Measurements from ENCODE around the gene COMMD3.

COMMD3 gene

DNA sequence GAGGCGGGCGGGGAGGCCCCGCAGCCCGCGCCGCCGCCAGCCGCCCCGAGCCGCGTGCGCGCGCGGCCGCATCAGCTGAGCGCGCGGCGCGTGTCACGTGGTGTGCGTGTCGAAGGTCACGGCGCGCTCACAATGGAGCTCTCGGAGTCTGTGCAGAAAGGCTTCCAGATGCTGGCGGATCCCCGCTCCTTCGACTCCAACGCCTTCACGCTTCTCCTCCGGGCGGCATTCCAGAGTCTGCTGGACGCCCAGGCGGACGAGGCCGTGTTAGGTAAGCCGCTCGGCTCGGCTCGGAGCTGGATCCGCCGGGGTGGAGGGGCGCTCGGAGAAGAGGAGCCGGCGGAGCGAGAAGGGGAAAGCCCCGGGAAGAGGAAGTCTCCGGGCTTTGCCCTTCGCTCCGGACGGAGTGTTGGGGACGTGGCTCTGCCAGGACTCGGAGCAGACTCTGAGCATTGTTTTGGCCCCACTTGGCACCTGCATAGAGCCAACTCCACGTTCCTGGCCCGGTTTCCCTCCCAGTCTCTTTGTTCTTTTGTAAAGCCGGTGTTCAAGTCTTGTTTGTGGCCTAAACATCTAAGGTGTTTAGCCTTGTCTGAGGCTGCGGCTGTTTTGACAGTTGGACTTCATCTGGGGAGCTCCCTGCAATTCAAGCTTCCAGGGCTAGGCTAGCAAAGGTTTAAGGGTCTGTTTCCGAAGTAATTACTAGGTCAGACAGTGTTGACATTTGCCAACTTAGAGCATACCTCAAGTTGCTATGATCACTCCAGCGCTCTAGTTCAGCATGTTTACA is at the start of gene COMMD3:
Gene COMMD3 (plus strand): TSS at position 103 of the 790 bp plus-strand sequence. CDS start 30 bp downstream, at position 133.
- H3K4me3 ChIP-seq (ENCODE audit: low read depth, low read length) = peak within 1 kb of the TSS; percentile 95
- TF ChIP-seq, protein P1, sequence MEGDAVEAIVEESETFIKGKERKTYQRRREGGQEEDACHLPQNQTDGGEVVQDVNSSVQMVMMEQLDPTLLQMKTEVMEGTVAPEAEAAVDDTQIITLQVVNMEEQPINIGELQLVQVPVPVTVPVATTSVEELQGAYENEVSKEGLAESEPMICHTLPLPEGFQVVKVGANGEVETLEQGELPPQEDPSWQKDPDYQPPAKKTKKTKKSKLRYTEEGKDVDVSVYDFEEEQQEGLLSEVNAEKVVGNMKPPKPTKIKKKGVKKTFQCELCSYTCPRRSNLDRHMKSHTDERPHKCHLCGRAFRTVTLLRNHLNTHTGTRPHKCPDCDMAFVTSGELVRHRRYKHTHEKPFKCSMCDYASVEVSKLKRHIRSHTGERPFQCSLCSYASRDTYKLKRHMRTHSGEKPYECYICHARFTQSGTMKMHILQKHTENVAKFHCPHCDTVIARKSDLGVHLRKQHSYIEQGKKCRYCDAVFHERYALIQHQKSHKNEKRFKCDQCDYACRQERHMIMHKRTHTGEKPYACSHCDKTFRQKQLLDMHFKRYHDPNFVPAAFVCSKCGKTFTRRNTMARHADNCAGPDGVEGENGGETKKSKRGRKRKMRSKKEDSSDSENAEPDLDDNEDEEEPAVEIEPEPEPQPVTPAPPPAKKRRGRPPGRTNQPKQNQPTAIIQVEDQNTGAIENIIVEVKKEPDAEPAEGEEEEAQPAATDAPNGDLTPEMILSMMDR (IDR thresholded peaks at IDR 0.05; ENCODE audit: borderline replicate concordance, insufficient read depth, low read depth, low read length) = no peak

- TF ChIP-seq, protein P1 (IDR thresholded peaks at IDR 0.05; ENCODE audit: borderline replicate concordance, insufficient read depth, low read depth, low read length) = no peak
- H3K4me3 ChIP-seq (ENCODE audit: low read depth, low read length) = no peak overlapping the region
These were observed 47.7 kb upstream of the COMMD3 start for GRCh38 chr10:22268503-22268902.

DNA sequence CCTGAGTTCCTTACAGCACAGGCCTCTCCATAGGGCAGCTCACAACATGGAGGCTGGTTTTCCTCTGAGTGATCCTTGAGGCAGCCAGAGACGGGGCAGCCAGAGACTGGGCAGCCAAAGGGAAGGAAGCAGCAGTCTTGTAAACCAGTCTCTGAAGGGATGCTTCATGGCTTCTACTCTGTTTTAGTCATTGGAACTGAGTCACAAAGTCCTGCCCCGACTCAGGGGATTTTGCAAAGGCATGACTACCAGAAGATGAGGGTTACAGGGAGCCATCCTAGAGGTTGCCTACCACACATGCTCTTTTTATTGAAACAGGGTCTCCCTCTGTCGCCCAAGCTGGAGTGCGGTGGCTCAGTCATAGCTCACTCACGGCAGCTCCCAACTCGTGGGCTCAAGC is 44.4 kb upstream of the COMMD3 start:
- TF ChIP-seq, protein P1 (IDR thresholded peaks at IDR 0.05; ENCODE audit: borderline replicate concordance, insufficient read depth, low read depth, low read length) = no peak
- H3K4me3 ChIP-seq (ENCODE audit: low read depth, low read length) = no peak overlapping the region

- no peak overlapping the region for H3K4me3 ChIP-seq (ENCODE audit: low read depth, low read length)
- TF ChIP-seq, protein P1 (IDR thresholded peaks at IDR 0.05; ENCODE audit: borderline replicate concordance, insufficient read depth, low read depth, low read length) = no peak
These were observed 37.8 kb upstream of the COMMD3 start for GRCh38 chr10:22278441-22278782.

- TF ChIP-seq, protein P1 (IDR thresholded peaks at IDR 0.05; ENCODE audit: borderline replicate concordance, insufficient read depth, low read depth, low read length) = no peak
- H3K4me3 ChIP-seq (ENCODE audit: low read depth, low read length) = no peak overlapping the region
These were observed 36.1 kb upstream of the COMMD3 start for GRCh38 chr10:22280078-22280477.

- TF ChIP-seq, protein P1 (IDR thresholded peaks at IDR 0.05; ENCODE audit: borderline replicate concordance, insufficient read depth, low read depth, low read length) = no peak
- H3K4me3 ChIP-seq (ENCODE audit: low read depth, low read length) = no peak overlapping the region
These were observed 31.1 kb upstream of the COMMD3 start for GRCh38 chr10:22285130-22285529.

GRCh38 chr10:22293747-22294404 is 22.3 kb upstream of the COMMD3 start:
- TF ChIP-seq, protein P1 (IDR thresholded peaks at IDR 0.05; ENCODE audit: borderline replicate concordance, insufficient read depth, low read depth, low read length) = no peak
- no peak overlapping the region for H3K4me3 ChIP-seq (ENCODE audit: low read depth, low read length)

Measured in GM12875 (cell line).